HS-27A (cell line): ENCODE results near the gene ADAMTS8.

Source experiments
- DNase-seq: peaks from one replicate; pipeline ENCODE4 v3.0.0-alpha.2; 2012; ENCODE audit warnings: low read depth, missing footprints

Gene ADAMTS8, protein sequence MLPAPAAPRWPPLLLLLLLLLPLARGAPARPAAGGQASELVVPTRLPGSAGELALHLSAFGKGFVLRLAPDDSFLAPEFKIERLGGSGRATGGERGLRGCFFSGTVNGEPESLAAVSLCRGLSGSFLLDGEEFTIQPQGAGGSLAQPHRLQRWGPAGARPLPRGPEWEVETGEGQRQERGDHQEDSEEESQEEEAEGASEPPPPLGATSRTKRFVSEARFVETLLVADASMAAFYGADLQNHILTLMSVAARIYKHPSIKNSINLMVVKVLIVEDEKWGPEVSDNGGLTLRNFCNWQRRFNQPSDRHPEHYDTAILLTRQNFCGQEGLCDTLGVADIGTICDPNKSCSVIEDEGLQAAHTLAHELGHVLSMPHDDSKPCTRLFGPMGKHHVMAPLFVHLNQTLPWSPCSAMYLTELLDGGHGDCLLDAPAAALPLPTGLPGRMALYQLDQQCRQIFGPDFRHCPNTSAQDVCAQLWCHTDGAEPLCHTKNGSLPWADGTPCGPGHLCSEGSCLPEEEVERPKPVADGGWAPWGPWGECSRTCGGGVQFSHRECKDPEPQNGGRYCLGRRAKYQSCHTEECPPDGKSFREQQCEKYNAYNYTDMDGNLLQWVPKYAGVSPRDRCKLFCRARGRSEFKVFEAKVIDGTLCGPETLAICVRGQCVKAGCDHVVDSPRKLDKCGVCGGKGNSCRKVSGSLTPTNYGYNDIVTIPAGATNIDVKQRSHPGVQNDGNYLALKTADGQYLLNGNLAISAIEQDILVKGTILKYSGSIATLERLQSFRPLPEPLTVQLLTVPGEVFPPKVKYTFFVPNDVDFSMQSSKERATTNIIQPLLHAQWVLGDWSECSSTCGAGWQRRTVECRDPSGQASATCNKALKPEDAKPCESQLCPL

DNA sequence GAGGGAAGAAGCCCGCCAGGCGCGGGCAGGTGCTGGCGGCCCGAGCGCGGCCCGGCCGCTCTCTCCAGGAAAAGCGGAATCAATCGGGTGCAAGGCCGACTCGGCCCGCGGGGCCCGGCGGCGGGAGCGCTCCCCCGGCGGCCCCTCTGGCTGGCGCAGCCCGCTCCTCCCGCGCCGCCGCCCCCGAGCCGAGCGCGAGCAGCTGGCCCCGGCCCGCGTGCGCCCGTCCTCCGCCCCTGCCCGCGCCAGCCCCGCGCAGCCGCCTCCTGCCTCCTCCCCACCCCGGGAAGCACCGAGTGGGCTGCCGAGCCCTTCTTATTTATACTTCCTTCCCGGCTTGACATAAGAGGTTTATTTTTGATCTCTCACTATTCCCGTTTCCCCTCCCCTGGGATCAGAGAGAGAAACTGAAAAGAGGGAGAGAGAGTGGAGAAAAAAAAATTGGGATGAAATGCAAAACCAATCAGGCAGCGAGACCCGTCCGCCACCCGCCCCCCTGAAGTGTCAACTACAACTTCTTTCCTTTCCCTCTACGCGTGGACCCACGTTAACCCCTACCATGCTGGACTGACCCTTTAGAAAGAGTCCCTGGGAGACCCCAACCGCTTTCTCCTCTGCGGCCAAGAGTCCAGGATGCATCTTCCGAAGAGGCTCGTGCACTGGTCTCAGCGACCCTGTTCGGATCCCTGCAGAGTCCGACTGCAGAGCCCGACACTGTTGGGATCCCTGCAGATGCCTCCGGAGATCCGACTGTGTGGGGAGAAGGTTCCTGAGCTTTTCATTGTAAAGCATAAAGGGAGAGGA, at the start of gene ADAMTS8:
Gene ADAMTS8, minus strand, starts transcription at position 294 of the 804 bp plus-strand sequence. CDS start 323 bp downstream, outside the sequence.
- DNase-seq, result no peak

- no peak for DNase-seq
These were observed 49.3 kb upstream of the ADAMTS8 start for GRCh38 chr11:130477586-130478203.

GRCh38 chr11:130476922-130477491, 48.6 kb upstream of the ADAMTS8 start:
- no peak for DNase-seq

- DNase-seq, result no peak
These were observed 48.0 kb upstream of the ADAMTS8 start for GRCh38 chr11:130476200-130476921.

DNA sequence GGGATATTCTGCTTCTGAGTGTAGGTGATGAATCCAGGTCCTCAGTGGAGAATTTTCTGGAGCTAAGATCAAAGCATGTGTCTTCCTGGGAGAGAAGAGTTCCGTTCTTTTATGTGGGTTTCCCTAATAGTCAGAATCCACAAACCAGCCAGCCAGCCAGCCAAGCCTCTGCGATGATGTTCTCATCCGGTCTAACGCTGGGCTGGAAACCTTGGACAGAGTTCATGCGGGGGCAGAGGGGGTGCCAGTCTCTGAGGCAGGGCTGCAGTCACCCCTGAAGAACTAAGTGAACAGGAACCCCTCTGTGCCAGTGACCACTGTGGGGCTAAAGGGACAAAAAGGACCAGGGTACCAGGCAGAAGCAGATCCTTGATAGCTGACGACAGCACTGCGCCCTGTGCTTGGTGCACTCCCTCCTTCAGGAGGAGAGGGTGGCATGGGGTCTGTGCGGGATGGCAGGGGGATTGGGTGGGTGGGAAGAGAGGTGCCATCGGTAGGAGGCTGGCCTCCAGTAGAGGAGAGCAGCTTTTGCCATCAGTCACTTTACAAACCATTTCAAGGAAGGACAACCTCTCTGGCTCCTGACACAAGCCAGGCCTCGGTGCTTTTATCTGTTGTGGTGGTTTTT, 47.1 kb upstream of the ADAMTS8 start:
- no peak for DNase-seq

DNA sequence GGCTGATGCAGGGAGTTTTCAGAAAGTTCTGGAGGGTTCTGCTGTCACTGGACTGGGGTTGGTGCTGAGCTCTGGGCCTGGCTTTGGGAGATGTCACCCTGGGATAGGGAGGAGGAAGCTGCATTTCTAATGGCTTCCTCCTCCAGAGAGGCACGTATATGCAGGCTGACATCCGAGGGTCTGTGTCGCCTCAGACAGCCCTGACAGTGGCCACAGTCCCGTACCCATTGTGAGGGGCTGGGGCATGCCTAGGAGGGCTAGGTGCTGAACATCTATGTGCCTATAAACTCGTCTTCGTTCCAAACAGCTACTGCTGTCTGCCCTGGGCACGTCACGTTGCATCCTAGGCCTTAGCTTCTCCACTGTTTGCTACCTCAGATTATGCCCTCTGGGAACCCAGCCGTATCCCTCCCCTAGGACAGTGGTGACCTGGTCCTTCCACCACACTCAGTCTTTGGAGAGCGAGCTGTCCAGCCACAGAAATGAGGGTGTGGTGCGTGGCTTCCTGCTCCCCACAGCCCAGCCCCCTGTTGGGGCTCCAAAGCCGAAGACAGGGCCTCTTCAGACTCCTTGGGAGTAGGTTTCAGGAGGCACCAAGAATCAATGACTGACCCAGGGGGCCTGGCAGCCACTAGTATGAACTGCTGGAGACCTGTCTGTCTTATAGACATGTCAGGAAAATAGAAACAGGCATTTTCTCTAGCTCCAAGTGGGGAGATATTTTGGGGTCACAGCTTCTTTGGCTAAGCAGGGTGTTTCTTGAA, 46.4 kb upstream of the ADAMTS8 start:
- DNase-seq, result no peak

DNA sequence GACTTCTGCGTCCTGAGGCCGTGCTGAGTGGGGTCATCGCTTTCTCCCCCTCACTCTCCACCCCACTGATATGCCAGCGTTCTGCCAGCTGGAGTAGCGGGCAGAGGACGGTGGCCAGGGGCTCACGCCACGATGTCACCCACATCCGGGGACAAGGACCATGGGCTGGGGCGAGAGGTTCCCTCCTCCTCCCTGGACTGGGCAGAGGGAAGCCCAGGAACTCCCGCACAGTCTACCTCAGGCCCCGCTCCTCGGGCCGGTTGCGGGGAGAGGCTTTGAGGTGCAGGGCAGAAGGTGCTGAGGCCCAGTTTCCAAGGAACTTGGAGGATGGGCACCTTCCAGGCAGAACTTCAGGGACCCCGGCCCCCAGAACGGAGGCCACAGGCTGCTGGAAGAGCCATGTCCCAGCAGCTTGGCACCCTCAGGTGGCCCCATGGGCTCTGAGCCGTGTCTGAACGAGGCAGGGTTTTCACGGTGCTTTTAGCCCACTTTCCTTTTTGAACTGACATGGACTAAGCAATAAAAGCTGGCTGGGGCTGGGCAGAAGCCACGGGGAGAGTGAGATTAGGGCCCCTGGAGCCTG, 45.5 kb upstream of the ADAMTS8 start:
- DNase-seq, result no peak

DNA sequence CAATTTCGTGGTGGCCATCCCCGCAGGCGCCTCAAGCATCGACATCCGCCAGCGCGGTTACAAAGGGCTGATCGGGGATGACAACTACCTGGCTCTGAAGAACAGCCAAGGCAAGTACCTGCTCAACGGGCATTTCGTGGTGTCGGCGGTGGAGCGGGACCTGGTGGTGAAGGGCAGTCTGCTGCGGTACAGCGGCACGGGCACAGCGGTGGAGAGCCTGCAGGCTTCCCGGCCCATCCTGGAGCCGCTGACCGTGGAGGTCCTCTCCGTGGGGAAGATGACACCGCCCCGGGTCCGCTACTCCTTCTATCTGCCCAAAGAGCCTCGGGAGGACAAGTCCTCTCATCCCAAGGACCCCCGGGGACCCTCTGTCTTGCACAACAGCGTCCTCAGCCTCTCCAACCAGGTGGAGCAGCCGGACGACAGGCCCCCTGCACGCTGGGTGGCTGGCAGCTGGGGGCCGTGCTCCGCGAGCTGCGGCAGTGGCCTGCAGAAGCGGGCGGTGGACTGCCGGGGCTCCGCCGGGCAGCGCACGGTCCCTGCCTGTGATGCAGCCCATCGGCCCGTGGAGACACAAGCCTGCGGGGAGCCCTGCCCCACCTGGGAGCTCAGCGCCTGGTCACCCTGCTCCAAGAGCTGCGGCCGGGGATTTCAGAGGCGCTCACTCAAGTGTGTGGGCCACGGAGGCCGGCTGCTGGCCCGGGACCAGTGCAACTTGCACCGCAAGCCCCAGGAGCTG, 44.8 kb upstream of the ADAMTS8 start:
- DNase-seq, result no peak

GRCh38 chr11:130472434-130472961, 44.1 kb upstream of the ADAMTS8 start:
- DNase-seq, result no peak

DNA sequence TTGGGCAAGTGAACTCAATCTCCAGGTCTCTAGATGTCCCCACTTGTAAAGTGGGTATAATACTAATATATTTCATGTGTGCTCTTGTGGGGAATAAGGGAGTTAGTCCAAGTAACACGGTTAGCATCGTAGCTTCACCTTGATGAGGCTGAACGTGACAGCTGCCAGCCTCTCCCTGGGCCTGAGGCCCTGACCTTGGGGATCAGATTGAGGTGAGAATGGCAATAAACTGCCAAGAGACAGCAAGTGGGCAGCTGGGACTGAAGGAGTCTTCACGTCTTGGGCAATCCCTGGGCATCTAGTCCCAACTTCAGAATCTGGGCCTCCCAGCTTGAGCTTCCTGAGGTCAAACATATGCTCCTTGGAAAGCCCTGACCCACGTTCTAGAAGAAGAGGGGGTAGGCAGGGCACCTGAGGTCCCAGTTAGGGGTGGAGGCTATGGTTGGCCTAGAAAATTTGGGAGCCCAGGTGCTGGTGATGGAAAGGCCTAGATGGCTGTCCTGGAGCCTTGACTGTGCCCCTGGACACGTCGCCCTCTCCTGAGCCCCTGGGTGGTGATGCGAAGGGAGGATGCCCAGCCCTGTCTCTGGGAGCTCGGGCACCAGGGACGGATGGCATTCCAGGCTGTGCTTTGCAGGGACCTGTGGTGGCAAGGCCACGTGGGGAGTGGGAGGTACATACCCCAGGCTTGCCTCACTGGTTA, 43.5 kb upstream of the ADAMTS8 start:
- no peak for DNase-seq

DNA sequence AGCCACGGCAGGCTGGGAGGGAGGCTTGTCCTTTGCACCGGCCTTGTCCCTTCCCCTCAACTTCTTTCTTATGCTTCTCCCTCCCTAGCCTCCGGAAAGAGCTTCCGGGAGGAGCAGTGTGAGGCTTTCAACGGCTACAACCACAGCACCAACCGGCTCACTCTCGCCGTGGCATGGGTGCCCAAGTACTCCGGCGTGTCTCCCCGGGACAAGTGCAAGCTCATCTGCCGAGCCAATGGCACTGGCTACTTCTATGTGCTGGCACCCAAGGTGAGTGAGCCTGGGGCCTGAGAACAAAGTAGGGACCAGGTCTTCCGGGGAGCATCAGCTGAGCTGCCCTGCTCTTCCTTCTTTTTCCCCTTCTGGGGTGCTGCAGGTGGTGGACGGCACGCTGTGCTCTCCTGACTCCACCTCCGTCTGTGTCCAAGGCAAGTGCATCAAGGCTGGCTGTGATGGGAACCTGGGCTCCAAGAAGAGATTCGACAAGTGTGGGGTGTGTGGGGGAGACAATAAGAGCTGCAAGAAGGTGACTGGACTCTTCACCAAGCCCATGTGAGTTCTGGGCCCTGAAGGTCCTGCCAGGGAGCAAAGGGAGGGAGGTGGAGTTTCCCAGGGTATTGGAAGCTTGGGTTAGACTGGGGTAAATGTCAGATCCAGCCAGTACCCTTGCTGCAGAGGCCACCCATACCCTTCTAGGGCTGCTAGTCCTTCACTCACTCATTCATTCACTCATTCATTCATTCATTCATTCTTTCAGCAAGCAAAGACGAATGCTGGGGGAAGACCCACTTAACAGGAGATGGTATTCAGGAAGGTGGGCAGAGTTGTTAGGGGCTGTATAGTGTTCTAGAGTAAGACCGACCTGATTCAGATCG, 42.7 kb upstream of the ADAMTS8 start:
- DNase-seq, result no peak

DNA sequence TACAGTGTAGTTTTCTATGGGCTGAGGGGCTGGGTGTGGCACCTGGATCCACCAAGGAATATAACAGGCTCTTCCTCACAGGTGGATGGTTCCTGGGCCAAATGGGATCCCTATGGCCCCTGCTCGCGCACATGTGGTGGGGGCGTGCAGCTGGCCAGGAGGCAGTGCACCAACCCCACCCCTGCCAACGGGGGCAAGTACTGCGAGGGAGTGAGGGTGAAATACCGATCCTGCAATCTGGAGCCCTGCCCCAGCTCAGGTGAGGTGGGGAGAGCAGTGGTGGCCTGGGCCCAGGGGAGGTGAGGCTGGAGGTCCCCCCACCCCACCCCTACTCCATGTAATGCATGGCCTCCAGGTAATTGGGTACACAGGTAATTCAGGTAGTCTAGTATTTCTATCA, 40.8 kb upstream of the ADAMTS8 start:
- no peak for DNase-seq

DNA sequence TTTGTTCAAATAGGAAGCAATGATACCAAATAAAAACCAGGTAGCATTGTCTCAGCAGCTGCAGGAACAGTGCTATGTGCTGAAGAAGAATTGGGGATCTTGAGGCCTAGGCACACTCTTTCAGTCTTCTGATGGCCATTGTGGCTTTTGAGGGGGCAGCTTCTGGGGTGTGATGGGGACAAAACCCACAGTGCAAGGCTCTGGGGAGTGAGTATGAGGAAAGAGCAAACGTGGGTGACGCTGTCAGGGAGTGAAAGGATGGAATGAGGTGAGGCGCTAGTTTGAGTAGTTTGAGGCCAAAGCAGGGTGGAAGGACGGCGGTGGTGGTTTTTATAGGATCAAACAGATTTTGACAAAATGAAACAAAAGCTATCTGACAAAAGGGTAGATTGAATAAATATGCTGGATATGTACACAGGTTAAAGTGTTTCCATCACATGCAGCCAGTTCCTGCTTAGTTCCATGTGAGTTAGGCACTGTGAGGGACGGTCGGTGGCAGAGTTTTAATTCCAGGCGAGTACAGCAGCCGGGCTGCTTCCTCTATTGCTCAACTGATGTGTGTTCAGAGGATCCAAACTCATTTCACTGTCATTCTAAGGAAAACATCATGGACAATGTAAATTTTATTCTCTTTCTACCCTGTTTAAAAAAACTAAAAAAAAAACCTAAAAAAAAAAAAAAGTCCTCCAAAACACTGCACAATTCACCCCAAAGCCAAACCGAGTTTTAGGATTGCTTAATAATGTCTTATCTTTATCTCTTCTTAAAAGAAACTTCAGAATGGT, 38.9 kb upstream of the ADAMTS8 start:
- no peak for DNase-seq

- DNase-seq, result no peak
These were observed 36.9 kb upstream of the ADAMTS8 start for GRCh38 chr11:130465263-130465662.

DNA sequence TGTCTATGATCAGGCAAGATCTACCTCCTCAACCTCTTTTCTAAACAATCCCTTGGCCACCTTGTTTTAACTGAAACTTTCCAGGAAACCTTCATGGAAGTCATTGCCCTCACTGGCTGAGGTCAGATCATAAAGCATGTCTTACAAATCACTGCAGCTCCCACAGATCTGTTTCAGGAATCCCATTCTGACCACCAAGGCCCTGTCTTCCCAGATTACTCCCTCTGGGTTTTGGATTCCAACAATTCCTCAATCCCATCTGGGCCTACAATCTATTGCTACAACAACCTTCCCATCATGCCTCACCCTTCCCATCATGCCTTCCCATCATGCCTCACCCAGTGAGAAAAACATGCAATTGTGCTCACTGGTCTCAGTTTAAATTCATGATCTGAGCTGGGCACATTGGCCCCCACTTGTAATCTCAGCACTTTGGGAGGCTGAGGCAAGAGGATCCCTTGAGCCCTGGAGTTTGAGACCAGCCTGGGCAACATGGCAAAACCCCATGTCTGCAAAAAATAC, 35.9 kb upstream of the ADAMTS8 start:
- no peak for DNase-seq
